Brain microvascular endothelial cell (primary cell): ENCODE measurements around the gene RNF123.
A peak's percentile ranks its signal among the peaks of the same experiment; 100 is the strongest.

Experiments used
- DNase-seq: peaks from one replicate; pipeline ENCODE4 v3.0.0-alpha.2; 2020
- H3K27ac ChIP-seq: fragments of 250-450 bp; sonication (Bioruptor Pico); 2 replicates; pipeline ENCODE4 v1.5.1; 2020; ENCODE audit warnings: mild to moderate bottlenecking, moderate library complexity
- H3K27me3 ChIP-seq: fragments of 250-450 bp; sonication (Bioruptor Pico); replicated peaks from 2 replicates; pipeline ENCODE4 v1.5.1; 2020; ENCODE audit warnings: mild to moderate bottlenecking
- H3K36me3 ChIP-seq: fragments of 250-450 bp; sonication (Bioruptor Pico); replicated peaks from 2 replicates; pipeline ENCODE4 v1.5.1; 2020; ENCODE audit warnings: mild to moderate bottlenecking
- H3K4me3 ChIP-seq: 2 replicates; pipeline ENCODE4 v1.5.1; 2011; ENCODE audit warnings: low read depth, mild to moderate bottlenecking, control low read depth, low read length, moderate library complexity
- in situ Hi-C: cut with HindIII; loops from 2 replicates; pipeline ENCODE4 v1.10.0; 2017; ENCODE audit warnings: low sequenced_read_pairs, low pct_ligation_motif_present
- TF ChIP-seq, protein P1 (sequence below): IDR thresholded peaks from 2 replicates; pipeline ENCODE4 v1.5.1; 2011; ENCODE audit warnings: low read depth, mild to moderate bottlenecking, moderate library complexity, low read length, control low read depth, inconsistent platforms; ENCODE audit errors: missing control alignments

Gene RNF123

DNA sequence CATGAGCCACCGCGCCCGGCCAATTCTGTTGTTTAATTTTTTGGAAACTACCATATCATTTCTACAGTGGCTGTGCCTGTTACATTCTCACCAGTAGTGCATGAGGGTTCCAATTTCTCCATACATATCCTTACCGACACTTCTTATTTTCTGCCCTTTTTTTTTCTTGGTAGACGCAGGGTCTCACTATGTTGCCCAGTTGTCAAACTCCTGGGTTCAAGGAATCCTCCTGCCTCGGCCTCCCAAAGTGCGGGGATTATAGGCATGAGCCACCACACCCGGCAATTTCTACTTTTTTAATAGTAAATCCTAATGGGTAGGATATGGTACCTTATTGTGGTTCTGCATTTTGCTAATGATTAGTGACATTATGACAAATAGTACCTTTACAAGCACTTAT lies 20.5 kb downstream of the RNF123 start:
- DNase-seq = no peak
- H3K27me3 ChIP-seq = no peaks in the 10 kb centered on the region
- peaks cover 8% of the 10 kb centered on the region for H3K36me3 ChIP-seq
- no peak overlapping the region for H3K27ac ChIP-seq
- TF ChIP-seq, protein P1, sequence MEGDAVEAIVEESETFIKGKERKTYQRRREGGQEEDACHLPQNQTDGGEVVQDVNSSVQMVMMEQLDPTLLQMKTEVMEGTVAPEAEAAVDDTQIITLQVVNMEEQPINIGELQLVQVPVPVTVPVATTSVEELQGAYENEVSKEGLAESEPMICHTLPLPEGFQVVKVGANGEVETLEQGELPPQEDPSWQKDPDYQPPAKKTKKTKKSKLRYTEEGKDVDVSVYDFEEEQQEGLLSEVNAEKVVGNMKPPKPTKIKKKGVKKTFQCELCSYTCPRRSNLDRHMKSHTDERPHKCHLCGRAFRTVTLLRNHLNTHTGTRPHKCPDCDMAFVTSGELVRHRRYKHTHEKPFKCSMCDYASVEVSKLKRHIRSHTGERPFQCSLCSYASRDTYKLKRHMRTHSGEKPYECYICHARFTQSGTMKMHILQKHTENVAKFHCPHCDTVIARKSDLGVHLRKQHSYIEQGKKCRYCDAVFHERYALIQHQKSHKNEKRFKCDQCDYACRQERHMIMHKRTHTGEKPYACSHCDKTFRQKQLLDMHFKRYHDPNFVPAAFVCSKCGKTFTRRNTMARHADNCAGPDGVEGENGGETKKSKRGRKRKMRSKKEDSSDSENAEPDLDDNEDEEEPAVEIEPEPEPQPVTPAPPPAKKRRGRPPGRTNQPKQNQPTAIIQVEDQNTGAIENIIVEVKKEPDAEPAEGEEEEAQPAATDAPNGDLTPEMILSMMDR = no peak
- in situ Hi-C loops = no loop called here
- no peak overlapping the region for H3K4me3 ChIP-seq

DNA sequence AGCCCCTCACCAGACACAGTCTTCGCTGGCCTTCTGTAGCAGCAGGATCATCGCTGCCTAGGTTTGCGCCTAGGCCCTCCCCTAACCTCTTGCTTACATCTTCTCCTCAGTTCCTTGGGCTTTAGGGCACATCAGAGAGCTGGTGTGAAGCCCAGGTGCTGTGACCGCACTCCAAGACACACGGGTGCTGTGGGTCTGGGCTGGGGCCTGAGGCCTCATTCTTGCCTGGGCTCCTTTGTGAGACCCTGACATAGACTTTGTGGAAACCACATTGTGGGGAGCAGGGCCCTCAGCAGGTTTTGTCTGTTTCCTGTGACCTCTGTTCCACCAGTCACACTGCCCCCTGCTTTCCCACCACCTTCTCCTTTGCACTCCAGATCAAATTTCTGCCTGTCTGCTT lies 22.1 kb downstream of the RNF123 start:
- Histone ChIP-seq H3K36me3 (no peaks in the 10 kb centered on the region), H3K27ac (no peak overlapping the region), H3K27me3 (no peaks in the 10 kb centered on the region), H3K4me3 (no peak overlapping the region)
- TF ChIP-seq, protein P1 = no peak
- no peak for DNase-seq
- in situ Hi-C loops = no loop called here

DNA sequence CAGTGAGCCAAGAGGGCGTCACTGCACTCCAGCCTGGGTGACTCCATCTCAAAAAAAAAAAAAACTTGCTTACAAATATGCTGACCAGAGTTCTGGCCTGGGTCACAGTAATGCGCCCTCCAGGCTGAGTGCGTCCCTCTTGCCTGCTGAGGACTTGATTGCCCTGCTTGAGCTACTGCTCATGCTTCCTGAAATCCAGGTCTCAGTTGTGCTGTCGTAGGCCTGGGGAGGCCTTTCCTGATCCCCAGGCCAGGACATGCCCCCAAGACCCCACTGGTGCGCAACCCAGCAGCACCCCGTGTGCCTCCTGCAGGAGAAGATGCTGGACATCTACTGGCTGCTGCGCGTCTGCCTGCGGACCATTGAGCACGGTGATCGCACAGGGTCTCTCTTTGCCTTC lies 22.8 kb downstream of the RNF123 start:
- Histone ChIP-seq H3K36me3 (no peaks in the 10 kb centered on the region), H3K27me3 (no peaks in the 10 kb centered on the region), H3K4me3 (no peak overlapping the region), H3K27ac (no peak overlapping the region)
- DNase-seq = no peak
- TF ChIP-seq, protein P1 = no peak
- in situ Hi-C loops = no loop called here

DNA sequence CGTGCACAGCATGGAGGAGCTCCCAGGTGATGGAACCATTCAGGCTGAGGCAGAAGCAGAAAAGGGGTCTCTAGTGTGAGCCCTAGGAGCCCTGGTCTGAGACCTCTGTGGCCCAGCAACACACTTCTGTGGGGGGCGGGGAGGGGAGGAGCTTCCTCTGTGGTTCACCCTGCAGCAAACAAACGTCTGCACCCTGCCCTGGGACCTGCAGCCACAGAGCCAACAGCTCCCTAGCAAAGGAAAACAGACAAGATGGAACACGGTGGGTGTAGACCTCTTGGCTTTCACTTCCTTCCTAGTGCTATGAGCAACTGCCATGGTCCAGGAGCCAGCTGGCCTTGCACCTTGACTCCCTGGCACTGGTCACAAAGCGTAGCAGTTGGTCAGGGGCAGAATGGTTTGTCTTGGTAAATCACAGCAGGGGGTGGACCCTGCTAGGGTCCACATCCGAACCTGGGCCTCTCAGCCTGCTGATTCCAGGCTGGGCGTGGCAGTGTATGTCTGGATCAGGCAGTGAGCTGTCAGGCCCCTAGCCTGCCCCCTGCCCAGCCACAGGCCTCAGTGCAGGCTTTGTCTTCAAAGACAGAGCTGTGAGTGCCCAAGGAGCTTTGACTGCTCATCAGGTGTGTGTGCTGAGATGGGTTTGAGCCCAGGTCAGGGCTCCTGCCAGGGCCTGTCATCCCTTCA lies 23.4 kb downstream of the RNF123 start:
- H3K36me3 ChIP-seq = no peaks in the 10 kb centered on the region
- TF ChIP-seq, protein P1 = peak; percentile 9
- no peak for DNase-seq
- H3K4me3 ChIP-seq = no peak overlapping the region
- H3K27ac ChIP-seq = no peak overlapping the region
- no peaks in the 10 kb centered on the region for H3K27me3 ChIP-seq
- in situ Hi-C loops = no loop called here

DNA sequence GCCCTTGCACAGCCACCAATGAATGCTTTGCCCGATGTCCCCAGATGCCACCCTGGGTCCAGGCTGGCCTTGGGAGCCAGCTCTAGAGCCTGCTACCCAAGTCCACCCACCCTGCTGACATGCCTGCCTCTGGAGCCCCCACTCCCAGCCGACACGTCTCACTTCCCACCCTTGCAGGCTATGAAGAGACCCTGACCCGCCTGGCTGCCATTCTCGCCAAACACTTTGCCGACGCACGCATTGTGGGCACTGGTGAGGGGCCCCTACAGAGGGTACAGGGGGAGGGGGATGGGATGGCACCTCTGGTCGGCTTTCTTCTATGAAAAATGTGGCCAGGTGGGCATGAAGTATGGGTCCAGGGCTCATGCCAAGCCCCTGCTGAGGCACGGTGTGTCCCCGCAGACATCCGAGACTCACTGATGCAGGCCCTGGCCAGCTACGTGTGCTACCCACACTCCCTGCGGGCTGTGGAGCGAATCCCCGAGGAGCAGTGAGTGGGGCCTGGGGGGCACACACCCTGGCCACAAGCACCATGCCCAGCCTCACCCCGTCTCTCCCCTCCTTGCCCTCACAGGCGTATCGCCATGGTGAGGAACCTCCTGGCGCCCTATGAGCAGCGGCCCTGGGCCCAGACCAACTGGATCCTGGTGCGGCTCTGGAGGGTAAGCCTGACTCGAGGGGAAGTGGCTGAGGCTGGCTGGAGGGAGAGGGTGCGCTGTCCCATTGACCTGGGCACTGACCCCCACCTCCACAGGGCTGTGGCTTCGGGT lies 24.2 kb downstream of the RNF123 start:
- in situ Hi-C loops = no loop called here
- H3K36me3 ChIP-seq = no peaks in the 10 kb centered on the region

More for the DNA sequence above, 24.2 kb downstream of the RNF123 start:
- H3K4me3 ChIP-seq = no peak overlapping the region
- no peaks in the 10 kb centered on the region for H3K27me3 ChIP-seq
- H3K27ac ChIP-seq = no peak overlapping the region
- TF ChIP-seq, protein P1 = no peak
- DNase-seq = no peak
